GM19193 (cell line): ENCODE data around the gene TNNT3.

Experiments
- POLR2A ChIP-seq: IDR thresholded peaks from 4 replicates; pipeline ENCODE4 v1.6.1; 2011; ENCODE audit not compliant: insufficient read depth, insufficient read length; ENCODE audit errors: extremely low read depth

Gene TNNT3

DNA sequence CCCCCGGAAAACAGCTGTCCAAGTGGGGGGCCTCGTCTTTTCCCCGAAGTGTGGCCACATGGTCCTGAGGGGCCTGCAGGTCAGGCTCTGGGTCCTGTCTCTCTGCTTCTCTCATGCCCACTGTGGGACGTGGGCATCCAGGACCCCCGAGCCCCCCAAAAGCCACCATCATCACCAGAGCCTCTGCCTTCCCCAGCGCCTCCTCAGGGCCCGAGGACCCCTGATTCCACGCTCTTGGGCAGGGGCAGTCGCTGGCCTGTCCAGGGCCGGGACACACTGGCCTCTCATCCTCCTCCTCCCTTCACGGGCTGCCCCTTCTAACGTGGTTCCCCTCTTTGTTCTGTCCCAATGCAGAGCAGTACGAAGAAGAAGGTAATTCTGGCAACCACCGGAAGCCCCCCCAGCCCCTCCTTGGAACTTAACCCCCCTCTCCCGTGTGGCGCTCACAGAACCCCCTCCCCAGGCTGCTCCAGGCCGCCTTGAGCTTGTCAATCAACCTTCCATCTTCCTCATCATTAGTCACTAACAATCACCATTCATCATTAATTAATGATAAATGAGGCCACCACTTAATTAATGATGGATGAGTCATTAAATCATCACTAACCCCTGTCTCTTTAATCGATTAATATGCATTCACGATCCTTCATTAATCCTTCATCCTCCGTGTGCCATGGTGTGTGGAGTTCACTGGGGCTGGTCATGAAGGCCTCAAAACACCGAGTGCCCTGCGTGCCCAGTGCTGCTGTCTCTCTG is 3.9 kb downstream of the TNNT3 start:
- TF ChIP-seq POLR2A = no peak

DNA sequence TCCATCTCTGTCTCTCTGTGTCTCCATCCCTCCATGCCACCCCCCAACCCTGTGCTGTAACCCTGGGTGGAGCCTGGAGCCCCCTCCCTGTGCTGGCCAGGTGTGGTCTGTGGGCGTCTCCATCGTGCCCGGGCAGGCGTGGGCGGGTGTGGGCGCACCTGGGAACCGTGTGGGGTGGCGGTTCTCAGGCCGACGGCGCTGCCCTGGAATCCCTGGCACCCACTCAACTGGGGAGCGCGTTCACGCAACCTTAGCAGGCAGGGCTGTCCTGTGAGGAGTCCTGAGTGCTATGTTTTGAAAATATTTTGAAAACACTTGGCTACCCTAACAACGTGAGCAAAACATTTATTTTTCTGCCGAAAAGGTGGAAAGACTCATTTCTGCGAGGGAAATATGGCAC is 4.7 kb downstream of the TNNT3 start:
- TF ChIP-seq POLR2A = no peak

DNA sequence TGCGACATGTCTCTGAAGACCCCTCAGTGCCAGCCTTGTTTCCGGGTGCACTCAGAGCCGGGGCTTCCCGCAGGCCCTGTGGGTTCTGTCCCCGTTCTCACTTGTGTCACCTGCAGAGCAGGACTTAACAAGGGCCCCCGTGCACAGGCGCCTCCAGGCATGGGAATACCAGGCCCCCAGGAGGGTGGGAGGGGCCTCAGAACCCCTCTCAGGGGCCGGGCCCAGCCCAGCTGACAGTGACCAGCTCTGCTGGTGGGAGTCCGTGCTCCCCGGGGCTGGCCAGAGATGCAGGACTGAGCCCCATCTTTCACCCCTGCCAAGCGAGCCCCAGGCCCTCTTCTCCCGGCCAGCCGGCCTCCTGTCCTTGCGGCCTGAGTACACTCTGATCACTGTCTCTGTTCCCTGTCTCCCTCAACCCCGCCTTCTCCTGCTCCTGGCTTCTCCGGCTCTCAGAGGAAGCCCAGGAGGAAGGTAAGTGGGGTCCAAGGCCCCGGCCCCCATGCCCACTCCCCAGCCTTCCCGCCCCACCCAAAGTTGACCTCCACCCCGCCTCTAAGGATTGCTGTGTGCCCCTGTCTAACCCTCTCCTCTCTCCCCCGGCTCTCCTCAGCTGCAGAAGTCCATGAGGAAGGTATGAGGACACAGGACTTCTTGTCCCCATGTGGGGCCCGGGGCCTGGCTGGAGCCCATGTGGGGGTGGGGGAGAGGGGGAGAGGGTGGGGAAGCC is 5.3 kb downstream of the TNNT3 start:
- TF ChIP-seq POLR2A = no peak

GRCh38 chr11:1925373-1926155 is 6.1 kb downstream of the TNNT3 start:
- TF ChIP-seq POLR2A = no peak

- TF ChIP-seq POLR2A = no peak
These were observed 6.9 kb downstream of the TNNT3 start for GRCh38 chr11:1926156-1927025.

DNA sequence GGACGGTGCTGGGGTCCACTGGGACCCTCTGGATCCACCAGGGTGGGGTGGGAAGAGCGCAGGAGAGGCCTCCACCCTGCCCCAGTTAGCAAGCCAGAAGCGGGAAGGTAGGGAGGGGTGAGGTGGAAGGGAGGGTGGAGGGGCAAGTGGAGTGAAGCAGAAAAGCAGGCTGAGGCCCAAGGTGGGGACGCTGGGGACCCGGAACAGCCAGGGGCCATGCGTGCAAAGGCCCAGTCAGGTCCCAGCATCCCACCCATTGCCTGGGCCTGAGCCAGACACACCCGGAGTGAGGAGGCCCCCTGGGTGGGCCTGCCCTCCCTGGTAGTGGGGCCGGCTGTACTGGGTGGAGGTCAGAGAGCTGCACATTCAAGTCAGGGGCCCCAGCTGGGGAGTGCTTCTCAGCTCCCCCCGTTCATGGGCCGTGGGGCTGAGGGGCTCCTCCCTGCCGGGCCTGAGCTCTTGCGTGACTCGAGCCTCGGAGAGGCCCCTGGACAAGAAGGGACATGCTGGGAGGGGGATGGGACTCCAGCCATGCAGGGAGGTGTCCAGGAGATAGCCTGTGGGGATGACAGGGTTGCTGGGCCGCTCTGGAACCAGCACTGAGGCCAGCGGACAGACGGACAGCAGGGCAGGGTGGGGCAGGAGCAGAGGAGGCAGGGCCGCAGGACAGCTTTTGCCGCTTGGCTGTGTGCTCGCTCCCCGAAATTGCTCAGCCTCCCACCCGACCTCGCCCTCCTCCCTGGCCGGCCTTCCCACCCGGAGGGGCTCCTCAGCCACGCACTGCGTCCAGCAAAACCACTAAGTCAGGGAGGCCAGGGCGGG is 7.7 kb downstream of the TNNT3 start:
- no peak for TF ChIP-seq POLR2A

GRCh38 chr11:1927848-1928469 is 8.5 kb downstream of the TNNT3 start:
- no peak for TF ChIP-seq POLR2A

DNA sequence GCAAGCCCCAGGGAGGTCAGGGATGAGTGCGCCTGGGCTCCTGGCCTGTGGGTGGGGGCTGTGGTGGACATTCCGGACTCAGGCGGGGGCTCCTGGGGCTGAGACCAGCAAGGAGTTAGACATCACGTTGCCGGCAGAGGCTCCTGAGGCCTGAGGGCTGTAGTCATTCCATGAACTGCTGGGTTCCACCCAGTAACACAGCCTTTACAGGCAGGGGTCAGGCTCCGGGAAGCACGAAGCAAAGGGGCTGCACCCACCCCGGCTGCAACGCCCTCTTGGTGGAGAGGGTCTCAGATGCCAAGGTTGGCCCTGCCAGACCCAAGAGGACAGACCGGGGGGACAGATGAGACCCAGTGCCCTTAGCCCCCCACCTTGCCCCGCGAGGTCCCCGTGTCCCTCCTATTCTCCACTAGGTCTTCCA is 9.0 kb downstream of the TNNT3 start:
- TF ChIP-seq POLR2A = no peak

GRCh38 chr11:1928891-1929541 is 9.5 kb downstream of the TNNT3 start:
- no peak for TF ChIP-seq POLR2A

GRCh38 chr11:1929621-1930461 is 10.3 kb downstream of the TNNT3 start:
- TF ChIP-seq POLR2A = no peak

- no peak for TF ChIP-seq POLR2A
These were observed 10.9 kb downstream of the TNNT3 start for GRCh38 chr11:1930462-1930830.
